Measurements from ENCODE around the gene LRP10.

DNA sequence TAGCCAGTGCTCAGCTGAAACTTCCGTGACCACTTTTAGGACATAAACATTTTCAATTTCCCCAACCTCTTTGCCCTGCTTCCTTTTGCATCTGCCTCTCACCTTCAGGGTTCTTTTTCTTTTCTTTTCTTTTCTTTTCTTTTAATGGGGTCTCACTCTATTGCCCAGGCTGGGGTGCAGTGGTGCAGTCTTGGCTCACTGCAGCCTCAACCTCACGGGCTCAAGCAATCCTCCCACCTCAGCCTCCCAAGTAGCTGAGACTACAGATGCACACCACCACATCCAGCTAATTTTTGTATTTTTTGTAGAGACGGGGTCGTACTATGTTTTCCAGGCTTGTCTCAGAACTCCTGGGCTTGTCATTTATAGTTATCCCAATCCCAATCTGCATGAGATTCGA is 4.7 kb upstream of the LRP10 start:
- TF ChIP-seq POLR2A (IDR thresholded peaks at IDR 0.05; ENCODE audit: low read depth, low read length) = no peak
- TF ChIP-seq, protein P1, sequence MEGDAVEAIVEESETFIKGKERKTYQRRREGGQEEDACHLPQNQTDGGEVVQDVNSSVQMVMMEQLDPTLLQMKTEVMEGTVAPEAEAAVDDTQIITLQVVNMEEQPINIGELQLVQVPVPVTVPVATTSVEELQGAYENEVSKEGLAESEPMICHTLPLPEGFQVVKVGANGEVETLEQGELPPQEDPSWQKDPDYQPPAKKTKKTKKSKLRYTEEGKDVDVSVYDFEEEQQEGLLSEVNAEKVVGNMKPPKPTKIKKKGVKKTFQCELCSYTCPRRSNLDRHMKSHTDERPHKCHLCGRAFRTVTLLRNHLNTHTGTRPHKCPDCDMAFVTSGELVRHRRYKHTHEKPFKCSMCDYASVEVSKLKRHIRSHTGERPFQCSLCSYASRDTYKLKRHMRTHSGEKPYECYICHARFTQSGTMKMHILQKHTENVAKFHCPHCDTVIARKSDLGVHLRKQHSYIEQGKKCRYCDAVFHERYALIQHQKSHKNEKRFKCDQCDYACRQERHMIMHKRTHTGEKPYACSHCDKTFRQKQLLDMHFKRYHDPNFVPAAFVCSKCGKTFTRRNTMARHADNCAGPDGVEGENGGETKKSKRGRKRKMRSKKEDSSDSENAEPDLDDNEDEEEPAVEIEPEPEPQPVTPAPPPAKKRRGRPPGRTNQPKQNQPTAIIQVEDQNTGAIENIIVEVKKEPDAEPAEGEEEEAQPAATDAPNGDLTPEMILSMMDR (conservative IDR thresholded peaks at IDR 0.05; ENCODE audit: low read depth, low read length) = no peak
- no peak for TF ChIP-seq MAFK (IDR thresholded peaks at IDR 0.05; ENCODE audit: low read depth, low read length)
- TF ChIP-seq, protein P2, sequence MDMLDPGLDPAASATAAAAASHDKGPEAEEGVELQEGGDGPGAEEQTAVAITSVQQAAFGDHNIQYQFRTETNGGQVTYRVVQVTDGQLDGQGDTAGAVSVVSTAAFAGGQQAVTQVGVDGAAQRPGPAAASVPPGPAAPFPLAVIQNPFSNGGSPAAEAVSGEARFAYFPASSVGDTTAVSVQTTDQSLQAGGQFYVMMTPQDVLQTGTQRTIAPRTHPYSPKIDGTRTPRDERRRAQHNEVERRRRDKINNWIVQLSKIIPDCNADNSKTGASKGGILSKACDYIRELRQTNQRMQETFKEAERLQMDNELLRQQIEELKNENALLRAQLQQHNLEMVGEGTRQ (IDR thresholded peaks at IDR 0.05; ENCODE audit: low read depth, low read length) = no peak
- no peak for TF ChIP-seq RAD21 (IDR thresholded peaks at IDR 0.05; ENCODE audit: low read length)
